Measurements from ENCODE around the gene CLSTN2. TPM values are rescaled to one million over a fixed set of nuclear protein-coding genes. Genes with fewer than 3 reads are reported as not detected.

CLSTN2 gene
- total RNA-seq, 1 donor from 2014 or later, result 143 TPM

- H3K27me3 Mint-ChIP-seq (ENCODE audit: unreplicated experiment), result no peaks in the 10 kb centered on the region
Measured at GRCh38 chr3:140078940-140079339, 144.0 kb downstream of the CLSTN2 start.

GRCh38 chr3:140081887-140082286, 146.9 kb downstream of the CLSTN2 start:
- Mint-ChIP-seq H3K4me3 (ENCODE audit: unreplicated experiment) (no peak overlapping the region), H3K36me3 (ENCODE audit: unreplicated experiment) (peaks cover 1% of the 10 kb centered on the region), H3K27ac (ENCODE audit: unreplicated experiment) (no peak overlapping the region), H3K27me3 (ENCODE audit: unreplicated experiment) (no peaks in the 10 kb centered on the region), H3K4me1 (ENCODE audit: unreplicated experiment) (peaks cover 2% of the 10 kb centered on the region), H3K9me3 (ENCODE audit: unreplicated experiment) (no peaks in the 10 kb centered on the region)
- DNase-seq (ENCODE audit: extremely low spot score, unreplicated experiment), result no peak
- TF ChIP-seq, protein P1, sequence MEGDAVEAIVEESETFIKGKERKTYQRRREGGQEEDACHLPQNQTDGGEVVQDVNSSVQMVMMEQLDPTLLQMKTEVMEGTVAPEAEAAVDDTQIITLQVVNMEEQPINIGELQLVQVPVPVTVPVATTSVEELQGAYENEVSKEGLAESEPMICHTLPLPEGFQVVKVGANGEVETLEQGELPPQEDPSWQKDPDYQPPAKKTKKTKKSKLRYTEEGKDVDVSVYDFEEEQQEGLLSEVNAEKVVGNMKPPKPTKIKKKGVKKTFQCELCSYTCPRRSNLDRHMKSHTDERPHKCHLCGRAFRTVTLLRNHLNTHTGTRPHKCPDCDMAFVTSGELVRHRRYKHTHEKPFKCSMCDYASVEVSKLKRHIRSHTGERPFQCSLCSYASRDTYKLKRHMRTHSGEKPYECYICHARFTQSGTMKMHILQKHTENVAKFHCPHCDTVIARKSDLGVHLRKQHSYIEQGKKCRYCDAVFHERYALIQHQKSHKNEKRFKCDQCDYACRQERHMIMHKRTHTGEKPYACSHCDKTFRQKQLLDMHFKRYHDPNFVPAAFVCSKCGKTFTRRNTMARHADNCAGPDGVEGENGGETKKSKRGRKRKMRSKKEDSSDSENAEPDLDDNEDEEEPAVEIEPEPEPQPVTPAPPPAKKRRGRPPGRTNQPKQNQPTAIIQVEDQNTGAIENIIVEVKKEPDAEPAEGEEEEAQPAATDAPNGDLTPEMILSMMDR (IDR thresholded peaks at IDR 0.05), result no peak

More at GRCh38 chr3:140078940-140079339, 144.0 kb downstream of the CLSTN2 start:
- peaks cover 2% of the 10 kb centered on the region for H3K4me1 Mint-ChIP-seq (ENCODE audit: unreplicated experiment)
- no peak for DNase-seq (ENCODE audit: extremely low spot score, unreplicated experiment)
- H3K27ac Mint-ChIP-seq (ENCODE audit: unreplicated experiment), result no peak overlapping the region
- TF ChIP-seq, protein P1 (IDR thresholded peaks at IDR 0.05), result no peak
- peaks cover 1% of the 10 kb centered on the region for H3K36me3 Mint-ChIP-seq (ENCODE audit: unreplicated experiment)
- no peaks in the 10 kb centered on the region for H3K9me3 Mint-ChIP-seq (ENCODE audit: unreplicated experiment)
- no peak overlapping the region for H3K4me3 Mint-ChIP-seq (ENCODE audit: unreplicated experiment)

DNA sequence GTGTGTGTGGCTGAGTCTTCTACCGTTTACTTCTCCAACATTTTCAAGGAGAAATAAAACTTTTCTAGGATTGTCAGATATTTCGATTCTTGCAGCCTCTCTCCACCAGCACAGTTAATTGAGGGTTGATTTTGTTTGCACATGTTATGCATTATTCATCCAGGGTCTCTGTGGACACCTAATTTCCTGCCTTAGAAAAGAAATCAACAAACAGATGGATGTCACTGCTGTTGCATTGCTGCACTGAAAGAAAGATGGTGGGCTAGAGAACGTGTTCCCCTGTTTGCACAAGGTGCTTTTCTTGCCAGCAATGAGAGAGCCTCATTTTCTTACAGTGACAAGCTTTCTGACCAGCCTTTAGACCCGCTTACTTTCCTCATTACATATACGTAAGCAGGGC, 150.0 kb downstream of the CLSTN2 start:
- no peaks in the 10 kb centered on the region for H3K9me3 Mint-ChIP-seq (ENCODE audit: unreplicated experiment)
- no peak overlapping the region for H3K4me3 Mint-ChIP-seq (ENCODE audit: unreplicated experiment)
- no peaks in the 10 kb centered on the region for H3K36me3 Mint-ChIP-seq (ENCODE audit: unreplicated experiment)
- H3K4me1 Mint-ChIP-seq (ENCODE audit: unreplicated experiment), result peaks cover 2% of the 10 kb centered on the region
- DNase-seq (ENCODE audit: extremely low spot score, unreplicated experiment), result no peak
- no peaks in the 10 kb centered on the region for H3K27me3 Mint-ChIP-seq (ENCODE audit: unreplicated experiment)
- H3K27ac Mint-ChIP-seq (ENCODE audit: unreplicated experiment), result no peak overlapping the region
- TF ChIP-seq, protein P1 (IDR thresholded peaks at IDR 0.05), result no peak

- no peak for DNase-seq (ENCODE audit: extremely low spot score, unreplicated experiment)
- H3K36me3 Mint-ChIP-seq (ENCODE audit: unreplicated experiment), result no peaks in the 10 kb centered on the region
- no peaks in the 10 kb centered on the region for H3K27me3 Mint-ChIP-seq (ENCODE audit: unreplicated experiment)
- H3K4me1 Mint-ChIP-seq (ENCODE audit: unreplicated experiment), result peaks cover 13% of the 10 kb centered on the region
- TF ChIP-seq, protein P1 (IDR thresholded peaks at IDR 0.05), result no peak
- no peak overlapping the region for H3K4me3 Mint-ChIP-seq (ENCODE audit: unreplicated experiment)
- no peak overlapping the region for H3K27ac Mint-ChIP-seq (ENCODE audit: unreplicated experiment)
- H3K9me3 Mint-ChIP-seq (ENCODE audit: unreplicated experiment), result no peaks in the 10 kb centered on the region
Measured at GRCh38 chr3:140086642-140087041, 151.7 kb downstream of the CLSTN2 start.

DNA sequence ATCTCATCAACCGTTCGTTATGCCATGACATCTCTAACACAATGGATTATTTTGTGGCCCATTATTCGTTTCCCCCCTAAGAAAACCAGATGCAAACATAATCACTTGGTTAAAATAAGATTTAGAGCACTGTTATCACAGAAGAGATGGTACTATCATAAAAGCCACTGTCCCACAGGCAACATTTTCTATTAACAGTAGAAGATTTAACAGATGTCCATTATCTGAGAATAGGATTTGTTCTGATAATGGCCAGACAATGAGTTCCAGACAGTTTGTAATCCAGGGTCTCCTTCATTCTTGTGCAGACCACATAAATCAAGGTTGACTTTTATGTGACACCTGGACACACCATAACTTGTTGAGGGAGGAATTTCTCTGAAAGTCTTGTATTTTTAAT, 153.1 kb downstream of the CLSTN2 start:
- TF ChIP-seq, protein P1 (IDR thresholded peaks at IDR 0.05), result no peak
- Mint-ChIP-seq H3K27ac (ENCODE audit: unreplicated experiment) (no peak overlapping the region), H3K9me3 (ENCODE audit: unreplicated experiment) (no peaks in the 10 kb centered on the region), H3K4me1 (ENCODE audit: unreplicated experiment) (peaks cover 15% of the 10 kb centered on the region), H3K4me3 (ENCODE audit: unreplicated experiment) (no peak overlapping the region), H3K36me3 (ENCODE audit: unreplicated experiment) (peaks cover 2% of the 10 kb centered on the region), H3K27me3 (ENCODE audit: unreplicated experiment) (no peaks in the 10 kb centered on the region)
- no peak for DNase-seq (ENCODE audit: extremely low spot score, unreplicated experiment)

Data from osteocyte (in vitro differentiated cells).